ENCODE measurements around the gene DLGAP4.
A peak's percentile ranks its signal among the peaks of the same experiment; 100 is the strongest.

Gene DLGAP4

GRCh38 chr20:36322131-36322530 is 16.0 kb downstream of the DLGAP4 start:
- no peaks in the 10 kb centered on the region for H3K36me3 Mint-ChIP-seq (ENCODE audit: low read depth)
- H3K9me3 Mint-ChIP-seq = peaks cover 8% of the 10 kb centered on the region
- H3K27me3 Mint-ChIP-seq = peaks cover 19% of the 10 kb centered on the region
- no peak overlapping the region for H3K4me3 Mint-ChIP-seq
- no peak overlapping the region for H3K27ac Mint-ChIP-seq
- no peaks in the 10 kb centered on the region for H3K4me1 Mint-ChIP-seq (ENCODE audit: low read depth)

GRCh38 chr20:36330091-36330490 is 24.0 kb downstream of the DLGAP4 start:
- Mint-ChIP-seq H3K4me1 (ENCODE audit: low read depth) (no peaks in the 10 kb centered on the region), H3K9me3 (peaks cover 8% of the 10 kb centered on the region), H3K36me3 (ENCODE audit: low read depth) (no peaks in the 10 kb centered on the region), H3K4me3 (no peak overlapping the region), H3K27ac (no peak overlapping the region), H3K27me3 (peaks cover 37% of the 10 kb centered on the region)

GRCh38 chr20:36331209-36331608 is 25.1 kb downstream of the DLGAP4 start:
- Mint-ChIP-seq H3K27ac (no peak overlapping the region), H3K4me3 (no peak overlapping the region), H3K27me3 (peaks cover 42% of the 10 kb centered on the region), H3K9me3 (peaks cover 5% of the 10 kb centered on the region), H3K4me1 (ENCODE audit: low read depth) (no peaks in the 10 kb centered on the region), H3K36me3 (ENCODE audit: low read depth) (no peaks in the 10 kb centered on the region)

GRCh38 chr20:36333841-36334240 is 27.7 kb downstream of the DLGAP4 start:
- H3K4me1 Mint-ChIP-seq (ENCODE audit: low read depth) = no peaks in the 10 kb centered on the region
- H3K4me3 Mint-ChIP-seq = no peak overlapping the region
- peaks cover 46% of the 10 kb centered on the region for H3K27me3 Mint-ChIP-seq
- H3K36me3 Mint-ChIP-seq (ENCODE audit: low read depth) = no peaks in the 10 kb centered on the region
- H3K27ac Mint-ChIP-seq = no peak overlapping the region
- no peaks in the 10 kb centered on the region for H3K9me3 Mint-ChIP-seq

GRCh38 chr20:36334281-36335205 is 28.4 kb downstream of the DLGAP4 start:
- Mint-ChIP-seq H3K36me3 (ENCODE audit: low read depth) (no peaks in the 10 kb centered on the region), H3K4me1 (ENCODE audit: low read depth) (peaks cover 1% of the 10 kb centered on the region), H3K27me3 (peaks cover 46% of the 10 kb centered on the region), H3K9me3 (no peaks in the 10 kb centered on the region), H3K27ac (no peak overlapping the region), H3K4me3 (no peak overlapping the region)

- Mint-ChIP-seq H3K9me3 (no peaks in the 10 kb centered on the region), H3K27me3 (peaks cover 46% of the 10 kb centered on the region), H3K36me3 (ENCODE audit: low read depth) (no peaks in the 10 kb centered on the region), H3K27ac (no peak overlapping the region), H3K4me3 (no peak overlapping the region), H3K4me1 (ENCODE audit: low read depth) (peaks cover 9% of the 10 kb centered on the region)
Observed at GRCh38 chr20:36335206-36335870, 29.2 kb downstream of the DLGAP4 start.

GRCh38 chr20:36336204-36336603 is 30.1 kb downstream of the DLGAP4 start:
- Mint-ChIP-seq H3K4me3 (no peak overlapping the region), H3K4me1 (ENCODE audit: low read depth) (peaks cover 18% of the 10 kb centered on the region), H3K27me3 (peaks cover 48% of the 10 kb centered on the region), H3K9me3 (no peaks in the 10 kb centered on the region), H3K36me3 (ENCODE audit: low read depth) (no peaks in the 10 kb centered on the region), H3K27ac (no peak overlapping the region)

- Mint-ChIP-seq H3K4me3 (no peak overlapping the region), H3K4me1 (ENCODE audit: low read depth) (peaks cover 19% of the 10 kb centered on the region), H3K27me3 (peaks cover 40% of the 10 kb centered on the region), H3K36me3 (ENCODE audit: low read depth) (no peaks in the 10 kb centered on the region), H3K27ac (no peak overlapping the region), H3K9me3 (no peaks in the 10 kb centered on the region)
Observed at GRCh38 chr20:36336954-36337704, 31.0 kb downstream of the DLGAP4 start.

- Mint-ChIP-seq H3K4me3 (no peak overlapping the region), H3K27ac (no peak overlapping the region), H3K4me1 (ENCODE audit: low read depth) (peaks cover 19% of the 10 kb centered on the region), H3K27me3 (peaks cover 37% of the 10 kb centered on the region), H3K36me3 (ENCODE audit: low read depth) (no peaks in the 10 kb centered on the region), H3K9me3 (no peaks in the 10 kb centered on the region)
Observed at GRCh38 chr20:36337886-36338285, 31.7 kb downstream of the DLGAP4 start.

- H3K4me3 Mint-ChIP-seq = no peak overlapping the region
- peaks cover 19% of the 10 kb centered on the region for H3K4me1 Mint-ChIP-seq (ENCODE audit: low read depth)
- no peaks in the 10 kb centered on the region for H3K36me3 Mint-ChIP-seq (ENCODE audit: low read depth)
- no peaks in the 10 kb centered on the region for H3K9me3 Mint-ChIP-seq
- peaks cover 18% of the 10 kb centered on the region for H3K27me3 Mint-ChIP-seq
- H3K27ac Mint-ChIP-seq = peak overlapping the region; percentile 36
Observed at GRCh38 chr20:36339646-36340592, 33.8 kb downstream of the DLGAP4 start.

GRCh38 chr20:36340593-36340990 is 34.5 kb downstream of the DLGAP4 start:
- no peak overlapping the region for H3K4me3 Mint-ChIP-seq

GRCh38 chr20:36341331-36342020 is 35.3 kb downstream of the DLGAP4 start:
- Mint-ChIP-seq H3K27ac (no peak overlapping the region), H3K27me3 (peaks cover 4% of the 10 kb centered on the region), H3K36me3 (ENCODE audit: low read depth) (no peaks in the 10 kb centered on the region), H3K4me3 (no peak overlapping the region), H3K4me1 (ENCODE audit: low read depth) (peaks cover 19% of the 10 kb centered on the region), H3K9me3 (no peaks in the 10 kb centered on the region)

More at GRCh38 chr20:36340593-36340990, 34.5 kb downstream of the DLGAP4 start:
- peaks cover 19% of the 10 kb centered on the region for H3K4me1 Mint-ChIP-seq (ENCODE audit: low read depth)
- no peak overlapping the region for H3K27ac Mint-ChIP-seq
- H3K27me3 Mint-ChIP-seq = peaks cover 13% of the 10 kb centered on the region
- no peaks in the 10 kb centered on the region for H3K9me3 Mint-ChIP-seq
- H3K36me3 Mint-ChIP-seq (ENCODE audit: low read depth) = no peaks in the 10 kb centered on the region

GRCh38 chr20:36342331-36343120 is 36.4 kb downstream of the DLGAP4 start:
- peaks cover 19% of the 10 kb centered on the region for H3K4me1 Mint-ChIP-seq (ENCODE audit: low read depth)
- no peak overlapping the region for H3K27ac Mint-ChIP-seq
- no peak overlapping the region for H3K4me3 Mint-ChIP-seq
- H3K27me3 Mint-ChIP-seq = peaks cover 8% of the 10 kb centered on the region
- no peaks in the 10 kb centered on the region for H3K9me3 Mint-ChIP-seq
- no peaks in the 10 kb centered on the region for H3K36me3 Mint-ChIP-seq (ENCODE audit: low read depth)

Data from stimulated activated naive CD8-positive, alpha-beta T cell treated with anti-CD3 and anti-CD28 coated beads, Interleukin-15, Interleukin-2, amounts not matched to agents 100 ng/mL and 50 ng/mL, for 24 hours (primary cell).